Measurements from ENCODE around the gene SHMT2. TPM values are rescaled to one million over a fixed set of nuclear protein-coding genes. Genes with fewer than 3 reads are reported as not detected.

The SHMT2 gene
- total RNA-seq, 1 donor from 2014 or later = 490 TPM

GRCh38 chr12:57250956-57251355, 21.4 kb downstream of the SHMT2 start, which contains the start of gene STAC3:
TSS of gene STAC3 (minus strand) at chr12:57251187. CDS start at chr12:57249636, 1,551 bp downstream.
- Histone ChIP-seq H3K27me3 (ENCODE audit: control insufficient read depth, insufficient read depth, low read length) (no peaks in the 10 kb centered on the region), H3K36me3 (ENCODE audit: control insufficient read depth, insufficient read depth, low read length) (no peaks in the 10 kb centered on the region), H3K4me3 (ENCODE audit: low read depth, low read length) (no peak within 1 kb of the TSS)
- DNase-seq (ENCODE audit: low read depth) = no peak
- no peak for TF ChIP-seq CTCF (IDR thresholded peaks at IDR 0.05; ENCODE audit: insufficient read depth, low read length, poor library complexity, severe bottlenecking)

GRCh38 chr12:57254506-57255280, 25.2 kb downstream of the SHMT2 start:
- no peak for TF ChIP-seq CTCF (IDR thresholded peaks at IDR 0.05; ENCODE audit: insufficient read depth, low read length, poor library complexity, severe bottlenecking)
- H3K36me3 ChIP-seq (ENCODE audit: control insufficient read depth, insufficient read depth, low read length) = no peaks in the 10 kb centered on the region
- H3K27me3 ChIP-seq (ENCODE audit: control insufficient read depth, insufficient read depth, low read length) = no peaks in the 10 kb centered on the region
- no peak overlapping the region for H3K4me3 ChIP-seq (ENCODE audit: low read depth, low read length)
- DNase-seq (ENCODE audit: low read depth) = no peak

- DNase-seq (ENCODE audit: low read depth) = no peak
- H3K36me3 ChIP-seq (ENCODE audit: control insufficient read depth, insufficient read depth, low read length) = no peaks in the 10 kb centered on the region
- TF ChIP-seq CTCF (IDR thresholded peaks at IDR 0.05; ENCODE audit: insufficient read depth, low read length, poor library complexity, severe bottlenecking) = no peak
- H3K27me3 ChIP-seq (ENCODE audit: control insufficient read depth, insufficient read depth, low read length) = no peaks in the 10 kb centered on the region
- no peak overlapping the region for H3K4me3 ChIP-seq (ENCODE audit: low read depth, low read length)
These were observed 26.4 kb downstream of the SHMT2 start for GRCh38 chr12:57255916-57256315.

- Histone ChIP-seq H3K4me3 (ENCODE audit: low read depth, low read length) (no peak overlapping the region), H3K36me3 (ENCODE audit: control insufficient read depth, insufficient read depth, low read length) (peaks cover 1% of the 10 kb centered on the region), H3K27me3 (ENCODE audit: control insufficient read depth, insufficient read depth, low read length) (no peaks in the 10 kb centered on the region)
- no peak for TF ChIP-seq CTCF (IDR thresholded peaks at IDR 0.05; ENCODE audit: insufficient read depth, low read length, poor library complexity, severe bottlenecking)
- DNase-seq (ENCODE audit: low read depth) = no peak
These were observed 29.8 kb downstream of the SHMT2 start for GRCh38 chr12:57258977-57259970.

DNA sequence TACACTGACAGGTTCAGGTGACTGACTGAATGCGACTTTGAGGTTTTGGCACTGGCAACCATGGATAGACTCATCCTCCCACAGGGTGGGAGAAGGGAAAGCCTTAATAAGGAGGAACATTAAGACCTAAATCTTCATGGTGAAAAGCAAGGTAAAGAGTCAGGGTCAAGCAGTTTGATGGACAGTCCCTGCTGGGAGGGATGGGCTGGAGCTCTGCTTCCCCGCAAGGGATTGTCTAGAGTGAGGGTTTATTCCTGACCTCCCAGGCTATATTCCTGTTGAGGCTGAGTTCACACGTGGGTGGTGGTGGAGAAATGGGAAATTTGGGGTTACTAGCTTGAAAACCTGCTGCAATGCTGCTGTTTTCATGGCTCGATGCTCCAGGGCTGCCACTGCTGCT, 30.9 kb downstream of the SHMT2 start:
- H3K4me3 ChIP-seq (ENCODE audit: low read depth, low read length) = no peak overlapping the region
- H3K36me3 ChIP-seq (ENCODE audit: control insufficient read depth, insufficient read depth, low read length) = peaks cover 1% of the 10 kb centered on the region
- H3K27me3 ChIP-seq (ENCODE audit: control insufficient read depth, insufficient read depth, low read length) = no peaks in the 10 kb centered on the region
- no peak for TF ChIP-seq CTCF (IDR thresholded peaks at IDR 0.05; ENCODE audit: insufficient read depth, low read length, poor library complexity, severe bottlenecking)
- DNase-seq (ENCODE audit: low read depth) = no peak
